GM18909 (cell line): Measurements from ENCODE around the gene MYOC.

Source experiments
- ATAC-seq: cut with Tn5 transposase; IDR thresholded peaks from one replicate; pipeline ENCODE4 v1.9.1; 2021; ENCODE audit warnings: mild to moderate bottlenecking; ENCODE audit not compliant: unreplicated experiment, poor library complexity

The MYOC gene

GRCh38 chr1:171654201-171654941 lies 1.9 kb upstream of the MYOC start:
- no peak for ATAC-seq

GRCh38 chr1:171653796-171654195 lies 1.3 kb upstream of the MYOC start:
- ATAC-seq, result no peak

- no peak for ATAC-seq
Measured at GRCh38 chr1:171646249-171646560, 6.3 kb downstream of the MYOC start.

GRCh38 chr1:171645553-171646248 lies 6.8 kb downstream of the MYOC start:
- ATAC-seq, result no peak

GRCh38 chr1:171644805-171645483 lies 7.5 kb downstream of the MYOC start:
- peak; percentile 80 for ATAC-seq

- ATAC-seq, result no peak
Measured at GRCh38 chr1:171643156-171643555, 9.3 kb downstream of the MYOC start.

GRCh38 chr1:171642197-171642596 lies 10.3 kb downstream of the MYOC start:
- no peak for ATAC-seq

GRCh38 chr1:171641076-171641864 lies 11.2 kb downstream of the MYOC start:
- ATAC-seq, result no peak

- no peak for ATAC-seq
Measured at GRCh38 chr1:171640225-171640624, 12.3 kb downstream of the MYOC start.

- ATAC-seq, result no peak
Measured at GRCh38 chr1:171637928-171638576, 14.4 kb downstream of the MYOC start.

- ATAC-seq, result no peak
Measured at GRCh38 chr1:171636141-171636540, 16.3 kb downstream of the MYOC start.

- no peak for ATAC-seq
Measured at GRCh38 chr1:171635661-171636060, 16.8 kb downstream of the MYOC start.

- no peak for ATAC-seq
Measured at GRCh38 chr1:171628225-171628624, 24.3 kb downstream of the MYOC start.

GRCh38 chr1:171627020-171627419 lies 25.5 kb downstream of the MYOC start:
- no peak for ATAC-seq

GRCh38 chr1:171625225-171625624 lies 27.3 kb downstream of the MYOC start:
- ATAC-seq, result no peak

- ATAC-seq, result no peak
Measured at GRCh38 chr1:171623651-171624331, 28.7 kb downstream of the MYOC start.

GRCh38 chr1:171622152-171622462 lies 30.4 kb downstream of the MYOC start, which contains the start of gene MYOCOS:
Gene MYOCOS (plus strand): TSS chr1:171622243. CDS start chr1:171623884, 1,641 bp downstream.
- ATAC-seq, result no peak

- ATAC-seq, result no peak
Measured at GRCh38 chr1:171616586-171616985, 35.9 kb downstream of the MYOC start.

- ATAC-seq, result peak; percentile 39
Measured at GRCh38 chr1:171615122-171615906, 37.2 kb downstream of the MYOC start.
